Measurements from ENCODE around the gene PDE6C.

The PDE6C gene

GRCh38 chr10:93712593-93712992 lies 100.3 kb downstream of the PDE6C start:
- FAIRE-seq: no peak
- TF ChIP-seq POLR2A (IDR thresholded peaks at IDR 0.05; ENCODE audit: low read depth, low read length) (no peak), POLR2AphosphoS5 (IDR thresholded peaks at IDR 0.05; ENCODE audit: low read depth, low read length) (no peak), TAF1 (IDR thresholded peaks at IDR 0.05; ENCODE audit: borderline replicate concordance, low read depth, low read length) (no peak)
- no peak for DNase-seq (ENCODE audit: insufficient read length)

- peak; percentile 98 for FAIRE-seq
- no peak for DNase-seq (ENCODE audit: insufficient read length)
- no peak for TF ChIP-seq POLR2AphosphoS5 (IDR thresholded peaks at IDR 0.05; ENCODE audit: low read depth, low read length)
- no peak for TF ChIP-seq POLR2A (IDR thresholded peaks at IDR 0.05; ENCODE audit: low read depth, low read length)
- TF ChIP-seq TAF1 (IDR thresholded peaks at IDR 0.05; ENCODE audit: borderline replicate concordance, low read depth, low read length): no peak
Observed at GRCh38 chr10:93715345-93715744, 103.0 kb downstream of the PDE6C start.

All from GM12892 (cell line).